ENCODE data around the gene PARD3B. TPM values are rescaled to one million over a fixed set of nuclear protein-coding genes. Genes with fewer than 3 reads are reported as not detected.

The PARD3B gene
- total RNA-seq, 2 experiments from 2014 or later, result 0.46 TPM; not detected in 1

DNA sequence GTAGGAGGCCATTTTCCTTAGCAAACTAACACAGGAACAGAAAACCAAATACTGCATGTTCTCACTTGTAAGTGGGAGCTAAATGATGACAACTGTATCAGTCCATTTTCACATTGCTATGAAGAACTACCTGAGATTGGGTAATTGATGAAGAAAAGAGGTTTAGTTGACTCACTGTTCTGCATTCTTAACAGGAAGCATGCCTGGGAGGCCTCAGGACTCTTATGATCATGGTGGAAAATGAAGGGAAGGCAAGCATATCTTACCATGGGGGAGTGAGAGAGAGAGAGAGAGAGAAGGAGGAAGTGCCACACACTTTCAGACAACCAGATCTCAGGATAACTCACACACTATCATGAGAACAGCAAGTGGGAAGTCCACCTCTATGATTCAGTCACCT, 105.3 kb downstream of the PARD3B start:
- Mint-ChIP-seq H3K4me3 (no peak overlapping the region), H3K27me3 (no peaks in the 10 kb centered on the region), H3K4me1 (no peaks in the 10 kb centered on the region), H3K36me3 (ENCODE audit: low read depth) (no peaks in the 10 kb centered on the region), H3K27ac (no peak overlapping the region), H3K9me3 (ENCODE audit: low read depth) (peaks cover 8% of the 10 kb centered on the region)
- POLR2A ChIA-PET, result no interaction called here
- intact Hi-C loops (cut with DNase I, micrococcal nuclease), result no loop called here
- CTCF ChIA-PET, result no interaction called here
- no peak for DNase-seq
- no peak for ATAC-seq

GRCh38 chr2:204652063-204652462, 106.8 kb downstream of the PARD3B start:
- CTCF ChIA-PET, result interaction anchor here (0.6 kb wide), 1 partner anchor 22 kb away, joined by 3 read pairs; no protein-coding TSS in a partner anchor
- DNase-seq, result no peak
- no peaks in the 10 kb centered on the region for H3K36me3 Mint-ChIP-seq (ENCODE audit: low read depth)
- intact Hi-C loops (cut with DNase I, micrococcal nuclease), result no loop called here
- ATAC-seq, result no peak
- no peaks in the 10 kb centered on the region for H3K4me1 Mint-ChIP-seq
- POLR2A ChIA-PET, result no interaction called here
- H3K27me3 Mint-ChIP-seq, result no peaks in the 10 kb centered on the region
- H3K4me3 Mint-ChIP-seq, result no peak overlapping the region
- no peak overlapping the region for H3K27ac Mint-ChIP-seq
- peaks cover 8% of the 10 kb centered on the region for H3K9me3 Mint-ChIP-seq (ENCODE audit: low read depth)

DNA sequence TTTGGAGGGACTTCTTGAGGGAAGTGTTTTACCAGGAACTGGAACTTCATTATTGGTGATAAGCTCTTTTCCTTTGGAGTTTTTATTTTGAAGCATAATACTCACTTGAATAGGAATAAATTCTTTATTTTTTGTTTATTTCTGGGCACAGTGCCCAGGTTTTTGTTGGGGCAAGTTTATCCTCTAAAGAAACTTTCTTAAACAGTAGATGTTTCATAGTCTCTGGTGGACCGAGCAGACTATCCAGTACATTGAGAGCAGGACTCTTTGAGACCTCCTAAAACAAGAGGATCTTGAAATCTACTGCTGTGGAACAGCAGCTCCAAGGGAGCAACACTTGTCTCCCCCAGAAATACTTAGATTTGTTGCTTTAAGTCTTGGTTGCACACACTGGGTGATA, 109.4 kb downstream of the PARD3B start:
- no peak for ATAC-seq
- intact Hi-C loops (cut with DNase I, micrococcal nuclease), result no loop called here
- no peak overlapping the region for H3K27ac Mint-ChIP-seq
- H3K9me3 Mint-ChIP-seq (ENCODE audit: low read depth), result peaks cover 8% of the 10 kb centered on the region
- ChIA-PET CTCF (interaction anchor here (0.6 to 0.7 kb wide), 2 partner anchors 175 to 511 kb away, joined by 3 read pairs; no protein-coding TSS in a partner anchor), POLR2A (no interaction called here)
- no peaks in the 10 kb centered on the region for H3K36me3 Mint-ChIP-seq (ENCODE audit: low read depth)
- no peak overlapping the region for H3K4me3 Mint-ChIP-seq
- no peak for DNase-seq
- H3K27me3 Mint-ChIP-seq, result no peaks in the 10 kb centered on the region
- no peaks in the 10 kb centered on the region for H3K4me1 Mint-ChIP-seq

DNA sequence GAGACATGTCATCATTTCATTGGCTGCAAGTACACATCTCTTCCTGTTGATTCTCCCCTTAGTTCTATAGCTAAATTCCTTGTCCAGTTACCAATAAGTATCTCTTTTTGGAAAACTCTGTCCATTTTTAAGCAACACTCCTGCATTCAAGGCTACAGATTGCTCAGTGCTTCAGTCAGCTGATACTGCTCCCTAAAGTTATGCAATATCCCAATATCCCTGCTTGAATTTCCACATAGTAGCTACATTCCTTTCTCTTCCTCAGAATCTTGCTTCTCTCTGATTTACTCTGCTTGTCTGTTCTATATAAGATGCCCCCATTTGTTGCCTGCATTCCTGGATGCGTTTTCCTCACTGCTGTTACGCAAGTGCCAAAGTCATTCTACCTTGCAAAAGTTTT, 109.8 kb downstream of the PARD3B start:
- no peaks in the 10 kb centered on the region for H3K36me3 Mint-ChIP-seq (ENCODE audit: low read depth)
- H3K4me1 Mint-ChIP-seq, result no peaks in the 10 kb centered on the region
- intact Hi-C loops (cut with DNase I, micrococcal nuclease), result no loop called here
- ATAC-seq, result no peak
- ChIA-PET POLR2A (no interaction called here), CTCF (no interaction called here)
- H3K9me3 Mint-ChIP-seq (ENCODE audit: low read depth), result peaks cover 8% of the 10 kb centered on the region
- H3K27me3 Mint-ChIP-seq, result no peaks in the 10 kb centered on the region
- no peak for DNase-seq
- no peak overlapping the region for H3K27ac Mint-ChIP-seq
- H3K4me3 Mint-ChIP-seq, result no peak overlapping the region

- Mint-ChIP-seq H3K4me3 (no peak overlapping the region), H3K9me3 (ENCODE audit: low read depth) (peaks cover 6% of the 10 kb centered on the region), H3K27ac (no peak overlapping the region), H3K4me1 (no peaks in the 10 kb centered on the region), H3K36me3 (ENCODE audit: low read depth) (no peaks in the 10 kb centered on the region), H3K27me3 (no peaks in the 10 kb centered on the region)
- ATAC-seq (no peak), DNase-seq (no peak)
- ChIA-PET CTCF (no interaction called here), POLR2A (no interaction called here)
- intact Hi-C loops (cut with DNase I, micrococcal nuclease), result no loop called here
Measured at GRCh38 chr2:204655626-204656025, 110.4 kb downstream of the PARD3B start.

DNA sequence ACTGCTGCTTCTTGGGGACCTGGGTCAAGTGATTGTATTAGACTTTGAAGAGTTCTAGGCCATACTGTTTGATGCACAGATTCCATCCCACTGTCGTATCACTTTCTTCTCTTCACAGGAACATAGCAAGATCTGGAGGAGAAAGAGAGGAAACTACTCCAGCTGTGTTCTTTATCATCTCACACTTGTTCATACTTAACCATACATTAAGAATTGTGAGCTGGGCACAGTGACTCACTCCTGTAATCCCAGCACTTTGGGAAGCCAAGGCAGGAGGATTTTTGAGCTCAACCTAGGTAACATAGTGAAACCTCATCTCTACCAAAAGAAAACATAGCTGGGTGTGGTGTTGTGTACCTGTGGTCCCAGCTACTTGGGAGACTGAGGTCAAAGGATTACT, 111.7 kb downstream of the PARD3B start:
- Mint-ChIP-seq H3K27me3 (no peaks in the 10 kb centered on the region), H3K4me1 (no peaks in the 10 kb centered on the region), H3K4me3 (no peak overlapping the region), H3K9me3 (ENCODE audit: low read depth) (peaks cover 3% of the 10 kb centered on the region), H3K36me3 (ENCODE audit: low read depth) (no peaks in the 10 kb centered on the region), H3K27ac (no peak overlapping the region)
- DNase-seq, result no peak
- ATAC-seq, result no peak
- POLR2A ChIA-PET, result interaction anchor here (0.6 kb wide), 1 partner anchor 323 kb away, joined by 4 read pairs; no protein-coding TSS in a partner anchor
- CTCF ChIA-PET, result interaction anchor here (0.6 kb wide), 2 partner anchors 292 to 330 kb away, joined by 3 to 4 read pairs; no protein-coding TSS in a partner anchor
- intact Hi-C loops (cut with DNase I, micrococcal nuclease), result no loop called here

DNA sequence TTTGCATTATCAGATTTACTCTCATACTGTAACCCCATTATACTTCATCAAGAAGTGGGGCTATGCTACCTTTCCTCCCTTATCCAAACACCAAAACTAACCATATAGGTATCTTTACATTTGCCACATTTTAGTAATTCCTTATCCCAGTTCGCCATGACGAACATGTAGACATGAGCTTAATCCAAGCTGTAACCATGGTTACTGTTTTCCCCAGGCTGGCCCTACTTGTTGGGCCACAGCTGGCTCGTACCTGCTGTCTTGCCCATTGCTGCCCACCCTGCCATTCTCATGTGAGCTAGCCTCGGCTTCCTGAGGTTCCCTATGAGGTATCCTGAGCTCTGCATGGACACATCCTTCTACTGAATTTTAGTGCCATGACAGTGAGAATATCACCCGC, 117.7 kb downstream of the PARD3B start:
- ATAC-seq, result no peak
- CTCF ChIA-PET, result interaction anchor here (1.8 kb wide), 1 partner anchor 10 kb away, joined by 7 read pairs; no protein-coding TSS in a partner anchor
- intact Hi-C loops (cut with DNase I, micrococcal nuclease), result no loop called here

DNA sequence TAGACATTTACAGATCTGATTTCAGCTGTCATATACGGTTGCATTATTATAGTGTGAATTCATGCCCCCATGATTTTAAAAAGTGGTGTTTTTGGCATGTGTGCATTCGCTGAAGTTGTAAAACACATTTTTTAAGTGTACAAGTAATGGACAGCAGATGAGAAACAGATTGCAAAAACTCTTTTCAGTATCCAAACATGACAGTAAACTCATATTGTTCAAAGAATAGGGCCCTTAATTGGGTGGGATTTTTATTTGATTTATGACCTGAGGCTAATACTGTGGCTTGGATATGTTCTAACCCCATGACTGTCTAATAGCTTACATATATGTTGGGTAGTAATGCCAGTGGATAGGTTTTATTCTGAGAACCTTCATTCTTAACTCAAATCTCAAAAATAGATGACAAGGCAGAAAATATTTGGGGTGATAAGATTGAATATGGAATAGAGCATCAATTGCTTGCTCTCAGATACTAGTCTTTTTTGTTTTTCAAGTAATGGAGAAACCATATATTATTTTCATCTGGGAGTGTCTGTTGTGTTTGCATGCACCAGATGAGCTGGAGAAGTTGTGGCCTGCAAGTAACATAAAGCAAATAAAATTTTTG, 118.6 kb downstream of the PARD3B start:
- POLR2A ChIA-PET, result no interaction called here
- no peaks in the 10 kb centered on the region for H3K9me3 Mint-ChIP-seq (ENCODE audit: low read depth)
- no peaks in the 10 kb centered on the region for H3K4me1 Mint-ChIP-seq
- DNase-seq (no peak), ATAC-seq (no peak)
- H3K27me3 Mint-ChIP-seq, result peaks cover 2% of the 10 kb centered on the region
- intact Hi-C loops (cut with DNase I, micrococcal nuclease), result no loop called here
- H3K27ac Mint-ChIP-seq, result no peak overlapping the region
- no peaks in the 10 kb centered on the region for H3K36me3 Mint-ChIP-seq (ENCODE audit: low read depth)
- H3K4me3 Mint-ChIP-seq, result no peak overlapping the region
- CTCF ChIA-PET, result interaction anchor here (1.1 to 1.8 kb wide), 3 partner anchors 9 to 67 kb away, joined by 3 to 7 read pairs (median 3); no protein-coding TSS in a partner anchor

More for the DNA sequence above, 117.7 kb downstream of the PARD3B start:
- POLR2A ChIA-PET, result no interaction called here
- no peak overlapping the region for H3K4me3 Mint-ChIP-seq
- no peak overlapping the region for H3K27ac Mint-ChIP-seq
- H3K4me1 Mint-ChIP-seq, result no peaks in the 10 kb centered on the region
- H3K9me3 Mint-ChIP-seq (ENCODE audit: low read depth), result no peaks in the 10 kb centered on the region
- no peak for DNase-seq
- no peaks in the 10 kb centered on the region for H3K36me3 Mint-ChIP-seq (ENCODE audit: low read depth)
- no peaks in the 10 kb centered on the region for H3K27me3 Mint-ChIP-seq

GRCh38 chr2:204664708-204665121, 119.4 kb downstream of the PARD3B start:
- H3K27ac Mint-ChIP-seq, result no peak overlapping the region
- H3K36me3 Mint-ChIP-seq (ENCODE audit: low read depth), result no peaks in the 10 kb centered on the region
- H3K9me3 Mint-ChIP-seq (ENCODE audit: low read depth), result no peaks in the 10 kb centered on the region
- DNase-seq (no peak), ATAC-seq (no peak)
- peaks cover 2% of the 10 kb centered on the region for H3K27me3 Mint-ChIP-seq
- ChIA-PET POLR2A (no interaction called here), CTCF (interaction anchor here (0.7 to 1.4 kb wide), 3 partner anchors 17 to 68 kb away, joined by 3 read pairs; no protein-coding TSS in a partner anchor)
- no peaks in the 10 kb centered on the region for H3K4me1 Mint-ChIP-seq
- H3K4me3 Mint-ChIP-seq, result no peak overlapping the region
- intact Hi-C loops (cut with DNase I, micrococcal nuclease), result no loop called here

GRCh38 chr2:204665207-204665606, 119.9 kb downstream of the PARD3B start:
- ATAC-seq, result no peak
- H3K27me3 Mint-ChIP-seq, result peaks cover 2% of the 10 kb centered on the region
- no peak overlapping the region for H3K4me3 Mint-ChIP-seq
- ChIA-PET CTCF (interaction anchor here (0.7 to 1.4 kb wide), 3 partner anchors 17 to 68 kb away, joined by 3 read pairs; no protein-coding TSS in a partner anchor), POLR2A (no interaction called here)
- H3K4me1 Mint-ChIP-seq, result no peaks in the 10 kb centered on the region
- intact Hi-C loops (cut with DNase I, micrococcal nuclease), result no loop called here
- no peaks in the 10 kb centered on the region for H3K9me3 Mint-ChIP-seq (ENCODE audit: low read depth)
- no peak for DNase-seq
- no peaks in the 10 kb centered on the region for H3K36me3 Mint-ChIP-seq (ENCODE audit: low read depth)
- H3K27ac Mint-ChIP-seq, result no peak overlapping the region

DNA sequence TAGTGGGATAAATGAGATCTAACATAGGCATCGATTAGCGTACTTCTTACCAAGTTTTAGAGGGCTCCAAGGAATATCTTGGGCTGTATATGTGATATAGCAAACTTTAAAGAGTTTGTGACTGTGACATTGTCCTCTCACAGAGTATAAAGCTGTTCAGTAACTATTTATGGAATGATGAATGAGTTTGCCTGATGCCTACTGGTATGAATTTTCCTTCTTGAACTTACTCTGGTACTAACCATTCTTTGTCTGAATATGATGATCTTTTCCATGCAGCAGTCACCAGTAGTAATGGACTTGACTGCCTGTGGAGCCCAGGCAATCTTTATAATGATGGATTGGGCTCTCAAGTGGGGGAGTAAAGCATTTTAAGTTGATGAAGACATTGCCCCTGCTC, 120.5 kb downstream of the PARD3B start:
- H3K36me3 Mint-ChIP-seq (ENCODE audit: low read depth), result no peaks in the 10 kb centered on the region
- ATAC-seq (no peak), DNase-seq (no peak)
- intact Hi-C loops (cut with DNase I, micrococcal nuclease), result no loop called here
- no peaks in the 10 kb centered on the region for H3K4me1 Mint-ChIP-seq
- ChIA-PET POLR2A (no interaction called here), CTCF (no interaction called here)
- peaks cover 2% of the 10 kb centered on the region for H3K27me3 Mint-ChIP-seq
- H3K9me3 Mint-ChIP-seq (ENCODE audit: low read depth), result no peaks in the 10 kb centered on the region
- H3K4me3 Mint-ChIP-seq, result no peak overlapping the region
- H3K27ac Mint-ChIP-seq, result no peak overlapping the region

- H3K9me3 Mint-ChIP-seq (ENCODE audit: low read depth), result no peaks in the 10 kb centered on the region
- ChIA-PET POLR2A (no interaction called here), CTCF (interaction anchor here (0.6 kb wide), 1 partner anchor 130 kb away, joined by 3 read pairs; no protein-coding TSS in a partner anchor)
- H3K27ac Mint-ChIP-seq, result no peak overlapping the region
- peaks cover 2% of the 10 kb centered on the region for H3K27me3 Mint-ChIP-seq
- H3K4me1 Mint-ChIP-seq, result no peaks in the 10 kb centered on the region
- ATAC-seq (no peak), DNase-seq (no peak)
- no peaks in the 10 kb centered on the region for H3K36me3 Mint-ChIP-seq (ENCODE audit: low read depth)
- intact Hi-C loops (cut with DNase I, micrococcal nuclease), result no loop called here
- no peak overlapping the region for H3K4me3 Mint-ChIP-seq
Measured at GRCh38 chr2:204667990-204668389, 122.7 kb downstream of the PARD3B start.

Measured in activated CD4-positive, alpha-beta T cell treated with anti-CD3 and anti-CD28 coated beads for 36 hours (primary cell).